Measurements from ENCODE around the gene UCP2. TPM values are rescaled to one million over a fixed set of nuclear protein-coding genes. Genes with fewer than 3 reads are reported as not detected.
A peak's percentile ranks its signal among the peaks of the same experiment; 100 is the strongest.

The UCP2 gene
- total RNA-seq, 2 experiments from 2014 or later: 145 to 358 TPM

- peaks cover 96% of the 10 kb centered on the region for H3K4me1 ChIP-seq (ENCODE audit: insufficient read depth, low read length, poor library complexity, severe bottlenecking)
- no peaks in the 10 kb centered on the region for H3K9me3 ChIP-seq (ENCODE audit: low read length)
- H2AFZ ChIP-seq (ENCODE audit: low read length): peak overlapping the region; percentile 50
- H3K36me3 ChIP-seq (ENCODE audit: insufficient read depth, low read length): no peaks in the 10 kb centered on the region
- intact Hi-C loops (cut with micrococcal nuclease; ENCODE audit: unreplicated experiment): no loop called here
- ChIA-PET POLR2A (interaction anchor here (0.6 to 3.9 kb wide), 9 partner anchors 8 to 455 kb away, joined by 3 to 46 read pairs (median 4); partner anchors contain the start of gene UCP2), CTCF (ENCODE audit: unreplicated experiment) (no interaction called here)
- BruUV-seq (replicated peaks): no TSS peak
- peak; percentile 81 for DNase-seq (ENCODE audit: low spot score)
- peak overlapping the region; percentile 66 for H3K4me2 ChIP-seq (ENCODE audit: low read length)
- H3K27ac ChIP-seq (ENCODE audit: low read depth, low read length, poor library complexity, severe bottlenecking): peak overlapping the region; percentile 88
- no peaks in the 10 kb centered on the region for H4K20me1 ChIP-seq (ENCODE audit: insufficient read depth, low read length)
- TF ChIP-seq EZH2phosphoT487 (IDR thresholded peaks at IDR 0.05; ENCODE audit: borderline replicate concordance, low read depth, low read length) (no peak), CTCF (conservative IDR thresholded peaks at IDR 0.05; ENCODE audit: low read length) (no peak)
- H3K79me2 ChIP-seq (ENCODE audit: insufficient read depth, low read depth, low read length): no peaks in the 10 kb centered on the region; the same call in 1 of the 2 replicates
- H3K4me3 ChIP-seq (ENCODE audit: low read depth, low read length, poor library complexity, severe bottlenecking): peak overlapping the region; percentile 42
- H3K9me2 ChIP-seq (ENCODE audit: insufficient read depth, low read length): no peaks in the 10 kb centered on the region
These were observed 12.6 kb upstream of the UCP2 start for GRCh38 chr11:73995247-73995646.

DNA sequence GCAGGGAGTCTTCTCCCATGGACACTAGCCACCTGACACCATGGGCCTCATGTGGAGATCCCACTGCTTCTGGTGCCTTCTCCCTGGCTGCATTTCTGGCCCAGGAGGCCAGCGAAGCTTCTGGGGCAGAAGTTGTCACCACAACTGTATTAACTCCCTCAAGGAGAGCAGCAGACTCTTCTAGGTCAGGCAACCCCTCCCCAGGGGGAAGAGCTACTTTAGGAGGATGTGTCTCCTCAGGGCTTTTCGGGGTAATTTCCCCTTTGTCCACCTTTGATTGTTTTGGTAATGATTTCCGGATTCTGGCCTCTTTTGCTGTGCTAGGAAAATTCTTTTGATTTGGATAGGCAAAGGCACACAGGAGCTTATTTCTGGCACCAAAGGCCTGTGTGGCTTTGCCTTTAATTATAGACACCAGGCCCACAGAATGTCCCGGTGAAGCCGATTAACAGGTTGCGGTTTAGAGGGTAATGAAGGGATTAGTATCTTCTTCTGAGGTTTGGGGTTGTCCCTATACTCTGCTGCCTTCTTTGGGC lies 8.9 kb upstream of the UCP2 start:
- peak; percentile 53 for DNase-seq (ENCODE audit: low spot score)
- intact Hi-C loops (cut with micrococcal nuclease; ENCODE audit: unreplicated experiment): no loop called here
- no TSS peak for BruUV-seq (replicated peaks)
- Histone ChIP-seq H3K4me1 (ENCODE audit: insufficient read depth, low read length, poor library complexity, severe bottlenecking) (peaks cover 78% of the 10 kb centered on the region), H3K9me3 (ENCODE audit: low read length) (no peaks in the 10 kb centered on the region), H3K36me3 (ENCODE audit: insufficient read depth, low read length) (no peaks in the 10 kb centered on the region), H2AFZ (ENCODE audit: low read length) (peak overlapping the region; percentile 78), H3K4me3 (ENCODE audit: low read depth, low read length, poor library complexity, severe bottlenecking) (no peak overlapping the region), H3K9me2 (ENCODE audit: insufficient read depth, low read length) (no peaks in the 10 kb centered on the region), H4K20me1 (ENCODE audit: insufficient read depth, low read length) (no peaks in the 10 kb centered on the region), H3K79me2 (ENCODE audit: insufficient read depth, low read depth, low read length) (no peaks in the 10 kb centered on the region), H3K4me2 (ENCODE audit: low read length) (peak overlapping the region; percentile 51), H3K27ac (ENCODE audit: low read depth, low read length, poor library complexity, severe bottlenecking) (peak overlapping the region; percentile 67)
- ChIA-PET CTCF (ENCODE audit: unreplicated experiment) (interaction anchor here (1.4 to 1.9 kb wide), 2 partner anchors 9 to 11 kb away, joined by 6 to 7 read pairs; partner anchors contain the start of gene UCP2), POLR2A (interaction anchor here (3.4 kb wide), 1 partner anchor 11 kb away, joined by 25 read pairs; the partner anchor contains the start of gene UCP2)
- no peak for TF ChIP-seq EZH2phosphoT487 (IDR thresholded peaks at IDR 0.05; ENCODE audit: borderline replicate concordance, low read depth, low read length)
- no peak for TF ChIP-seq CTCF (conservative IDR thresholded peaks at IDR 0.05; ENCODE audit: low read length)

- peak overlapping the region; percentile 67 for H3K27ac ChIP-seq (ENCODE audit: low read depth, low read length, poor library complexity, severe bottlenecking)
- H3K4me2 ChIP-seq (ENCODE audit: low read length): peak overlapping the region; percentile 51
- no peaks in the 10 kb centered on the region for H3K9me3 ChIP-seq (ENCODE audit: low read length)
- peak overlapping the region; percentile 1 for H3K4me3 ChIP-seq (ENCODE audit: low read depth, low read length, poor library complexity, severe bottlenecking)
- H4K20me1 ChIP-seq (ENCODE audit: insufficient read depth, low read length): no peaks in the 10 kb centered on the region
- no peak for DNase-seq (ENCODE audit: low spot score)
- no TSS peak for BruUV-seq (replicated peaks)
- H3K9me2 ChIP-seq (ENCODE audit: insufficient read depth, low read length): no peaks in the 10 kb centered on the region
- H3K36me3 ChIP-seq (ENCODE audit: insufficient read depth, low read length): no peaks in the 10 kb centered on the region
- H3K79me2 ChIP-seq (ENCODE audit: insufficient read depth, low read depth, low read length): no peaks in the 10 kb centered on the region
- intact Hi-C loops (cut with micrococcal nuclease; ENCODE audit: unreplicated experiment): no loop called here
- peaks cover 75% of the 10 kb centered on the region for H3K4me1 ChIP-seq (ENCODE audit: insufficient read depth, low read length, poor library complexity, severe bottlenecking)
- peak overlapping the region; percentile 78 for H2AFZ ChIP-seq (ENCODE audit: low read length)
- ChIA-PET CTCF (ENCODE audit: unreplicated experiment) (interaction anchor here (1.4 to 1.9 kb wide), 2 partner anchors 8 to 10 kb away, joined by 6 to 7 read pairs; partner anchors contain the start of gene UCP2), POLR2A (interaction anchor here (0.6 to 3.4 kb wide), 3 partner anchors 10 to 180 kb away, joined by 3 to 25 read pairs (median 3); partner anchors contain the start of genes C2CD3, PPME1 and UCP2)
- TF ChIP-seq EZH2phosphoT487 (IDR thresholded peaks at IDR 0.05; ENCODE audit: borderline replicate concordance, low read depth, low read length) (no peak), CTCF (conservative IDR thresholded peaks at IDR 0.05; ENCODE audit: low read length) (no peak)
These were observed 8.1 kb upstream of the UCP2 start for GRCh38 chr11:73990730-73991129.
